RKO (cell line): Measurements from ENCODE around the gene TMEM179B.

Experiments used
- DNase-seq: peaks from one replicate; pipeline ENCODE4 v3.0.0-alpha.2; 2016; ENCODE audit warnings: low spot score

Gene TMEM179B

DNA sequence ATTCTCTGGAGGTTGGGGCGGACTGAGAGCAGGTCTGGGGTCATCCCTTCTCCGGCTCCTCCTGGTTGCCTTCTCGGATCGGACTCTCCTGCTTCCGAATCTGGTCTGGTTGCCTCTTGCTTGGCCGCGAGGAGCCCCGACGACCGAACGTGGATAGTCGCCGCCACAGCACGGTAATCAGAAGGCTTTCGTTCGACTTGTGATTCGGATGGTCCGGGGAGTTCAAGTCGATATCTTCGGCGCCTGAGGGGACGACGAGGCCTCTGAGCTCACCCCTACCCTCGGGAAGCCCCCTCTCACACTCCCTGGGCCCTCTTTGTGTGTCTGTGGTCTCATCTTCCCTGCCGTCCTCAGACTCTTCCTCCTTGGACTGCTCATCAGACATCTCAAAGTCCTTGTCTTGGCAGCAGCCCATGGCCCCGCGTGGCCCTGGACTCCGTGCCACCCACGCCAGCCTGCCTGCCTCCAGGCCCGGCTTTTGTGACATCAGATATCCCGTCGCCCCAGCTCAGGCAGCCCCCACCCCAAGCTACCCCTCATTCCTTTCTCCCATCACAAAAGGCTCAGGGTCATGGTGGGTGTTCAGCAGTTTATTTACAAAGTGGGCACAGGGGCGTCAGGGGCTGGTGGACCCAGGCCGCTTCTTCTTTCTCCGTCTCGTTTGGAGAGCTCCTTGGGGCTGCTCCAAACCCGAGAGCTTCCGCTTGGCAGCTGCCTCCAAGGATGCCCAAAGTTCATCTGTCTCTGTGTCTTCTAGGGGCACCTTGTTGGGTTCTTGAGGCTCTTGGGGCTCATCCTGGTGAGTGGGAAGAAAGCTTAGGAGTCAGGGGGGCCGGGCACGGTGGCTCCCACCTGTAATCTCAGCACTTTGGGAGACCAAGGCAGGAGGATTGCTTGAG is 45.4 kb downstream of the TMEM179B start, which contains the start of gene TEX54:
Gene TEX54 (minus strand): TSS at position 506 of the 899 bp plus-strand sequence.
- DNase-seq, result peak; percentile 59

DNA sequence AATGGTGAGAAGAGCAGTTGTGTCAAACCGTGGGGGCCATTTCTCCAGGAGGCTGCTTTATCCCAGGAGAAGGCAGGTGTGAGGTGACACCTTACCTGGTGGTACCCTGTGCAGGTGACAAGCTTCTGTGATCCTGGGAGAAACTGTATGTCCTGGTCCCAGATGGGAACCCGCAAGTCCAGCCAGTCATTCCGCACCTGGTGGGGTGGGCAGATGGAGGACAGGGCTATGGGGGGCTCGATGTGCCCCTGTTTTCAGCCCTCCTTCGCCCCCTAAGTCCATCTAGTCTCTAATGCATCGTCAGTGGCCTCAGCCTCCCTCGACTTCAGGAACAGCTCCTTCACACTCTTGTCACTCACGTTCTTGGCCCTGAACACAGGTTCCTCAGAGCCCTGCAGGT is 48.1 kb downstream of the TMEM179B start:
- no peak for DNase-seq

DNA sequence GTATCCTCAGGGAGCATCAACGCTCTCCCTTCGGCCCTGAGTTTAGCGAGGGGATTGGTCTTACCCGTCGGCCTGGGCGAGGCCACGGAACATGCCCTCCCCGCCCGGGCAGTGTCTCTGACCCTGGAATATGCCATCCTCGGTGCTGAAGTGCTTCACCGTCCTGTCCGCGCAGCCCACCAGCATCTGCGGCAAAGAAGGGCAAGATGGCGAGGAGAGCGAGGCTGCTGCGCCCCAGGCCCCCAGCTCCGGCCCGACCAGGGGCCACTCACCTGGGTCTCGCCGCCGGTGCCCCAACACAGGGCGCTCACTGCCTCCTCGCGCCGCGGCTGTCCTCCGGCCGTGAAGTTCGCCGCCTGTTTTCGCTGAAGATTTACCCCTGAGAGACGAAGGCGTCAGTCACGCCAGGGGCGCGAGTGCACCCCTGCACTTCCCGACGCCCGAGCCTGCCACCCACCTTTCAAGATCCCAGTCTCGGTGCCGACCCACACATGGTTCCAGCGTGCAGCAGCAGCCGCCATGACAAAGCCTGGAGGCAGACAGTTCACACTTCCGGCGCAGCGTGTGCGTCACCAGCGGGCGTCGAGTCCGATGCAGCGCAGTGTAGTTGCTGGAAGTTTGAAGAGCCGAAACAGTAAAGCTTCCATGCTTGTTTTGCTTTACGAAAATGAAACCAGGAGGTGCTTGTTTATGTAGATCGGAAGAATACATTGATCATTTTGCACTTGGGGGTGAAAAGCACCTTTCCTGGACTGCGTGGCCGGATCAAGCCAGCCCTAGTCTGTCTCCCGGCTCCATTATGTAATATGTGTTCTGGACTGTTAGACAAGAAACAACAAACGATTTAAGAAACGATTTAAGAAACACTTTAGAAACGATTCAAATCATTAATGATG is 52.1 kb downstream of the TMEM179B start, which contains the start of gene WDR74:
Gene WDR74 (minus strand): TSS at position 541 of the 896 bp plus-strand sequence. CDS start 20 bp downstream, at position 521.
- peak; percentile 95 for DNase-seq
